Breast epithelium (tissue), 4 donors: ENCODE results near the gene INTS15. TPM values are rescaled to one million over a fixed set of nuclear protein-coding genes. Genes with fewer than 3 reads are reported as not detected.

Experiments
- DNase-seq, 2 donors: peaks; one replicate each; pipeline ENCODE4 v3.0.0-alpha.2; 2019; ENCODE audit warnings: low spot score in 2 of 2
- H3K27ac ChIP-seq, 2 donors: fragments of 200-600 bp; sonication (generic) in 1 of 2; one replicate each; pipeline ENCODE4 v1.5.1; 2016 to 2019; ENCODE audit warnings: mild to moderate bottlenecking in 1 of 2
- H3K27me3 ChIP-seq, 2 donors: fragments of 200-600 bp; sonication (generic) in 1 of 2; one replicate each; pipeline versions ENCODE4 v1.5.1 to v1.6.0; 2017 to 2019; ENCODE audit warnings: control low read depth in 1 of 2, mild to moderate bottlenecking in 1 of 2
- H3K36me3 ChIP-seq: fragments of 200-600 bp; one replicate; pipeline ENCODE4 v1.5.1; 2019
- H3K4me1 ChIP-seq, 2 donors: fragments of 200-600 bp; sonication (generic); one replicate each; pipeline ENCODE4 v1.5.1; 2016 to 2019; ENCODE audit warnings: control low read depth in 1 of 2
- H3K4me3 ChIP-seq, 3 donors: fragments of 200-600 bp; sonication (generic); 1 replicate in 2 of 3; 2 replicates in 1 of 3; pipeline ENCODE4 v1.5.1; 2016 to 2019; ENCODE audit warnings: mild to moderate bottlenecking in 3 of 3, moderate library complexity in 2 of 3
- H3K9me3 ChIP-seq, 2 donors: fragments of 200-600 bp; sonication (generic) in 1 of 2; one replicate each; pipeline ENCODE4 v1.5.1; 2016 to 2019; ENCODE audit warnings: control low read depth in 1 of 2
- POLR2A ChIP-seq: fragments of 450-650 bp; IDR thresholded peaks from one replicate; pipeline ENCODE4 v1.6.1; 2016; ENCODE audit warnings: antibody characterized with exemption, mild to moderate bottlenecking, moderate library complexity
- POLR2AphosphoS5 ChIP-seq, 3 donors: sonication (generic); formaldehyde crosslinking; IDR thresholded peaks; one replicate each; pipeline ENCODE4 v1.6.1; 2017; ENCODE audit warnings: antibody characterized with exemption in 3 of 3
- intact Hi-C: fragments of 100-400 bp; cut with DNase I; formaldehyde crosslinking; loops from one replicate; pipeline ENCODE4 v1.15.1; 2023; ENCODE audit warnings: low total_unique reads
- total RNA-seq, 3 donors: library from RNA; depleted of rRNA; stranded (reverse); fragments of >200 nt; gene quantifications; one replicate each; pipeline ENCODE4 v1.1.0, GENCODE V29; 2016
- TF ChIP-seq, protein P1 (sequence below), 3 donors: fragments of 450-650 bp; IDR thresholded peaks; one replicate each; pipeline ENCODE4 v1.5.1; 2016 to 2017; ENCODE audit warnings: antibody characterized with exemption in 3 of 3, mild to moderate bottlenecking in 3 of 3, moderate library complexity in 3 of 3

Gene INTS15
- total RNA-seq, 3 donors from 2014 or later: 22.9 to 36.4 (median 28.2) TPM

DNA sequence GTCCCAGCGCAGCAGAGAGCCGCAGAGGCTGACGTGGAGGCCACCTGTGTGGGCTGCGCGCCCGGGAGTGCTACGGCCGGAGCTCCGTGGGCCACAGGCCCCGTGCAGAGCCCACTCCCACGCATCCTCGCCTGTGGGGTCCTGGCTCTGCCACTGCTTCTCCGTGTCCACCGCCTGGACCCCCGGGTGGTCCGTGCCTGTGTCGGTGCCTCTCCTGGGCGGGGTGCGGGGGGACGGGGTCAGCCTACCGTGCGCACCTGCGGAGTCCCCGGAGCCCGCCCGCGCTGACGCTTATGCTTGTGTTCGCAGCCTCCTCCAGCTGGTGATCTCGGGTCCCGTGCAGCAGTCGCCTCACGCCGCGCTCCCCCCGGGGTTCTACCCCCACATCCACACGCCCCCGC, 17.8 kb downstream of the INTS15 start:
- DNase-seq: no peak
- TF ChIP-seq POLR2A (no peak), POLR2AphosphoS5 (IDR thresholded peaks at IDR 0.05) (no peak)
- TF ChIP-seq, protein P1, sequence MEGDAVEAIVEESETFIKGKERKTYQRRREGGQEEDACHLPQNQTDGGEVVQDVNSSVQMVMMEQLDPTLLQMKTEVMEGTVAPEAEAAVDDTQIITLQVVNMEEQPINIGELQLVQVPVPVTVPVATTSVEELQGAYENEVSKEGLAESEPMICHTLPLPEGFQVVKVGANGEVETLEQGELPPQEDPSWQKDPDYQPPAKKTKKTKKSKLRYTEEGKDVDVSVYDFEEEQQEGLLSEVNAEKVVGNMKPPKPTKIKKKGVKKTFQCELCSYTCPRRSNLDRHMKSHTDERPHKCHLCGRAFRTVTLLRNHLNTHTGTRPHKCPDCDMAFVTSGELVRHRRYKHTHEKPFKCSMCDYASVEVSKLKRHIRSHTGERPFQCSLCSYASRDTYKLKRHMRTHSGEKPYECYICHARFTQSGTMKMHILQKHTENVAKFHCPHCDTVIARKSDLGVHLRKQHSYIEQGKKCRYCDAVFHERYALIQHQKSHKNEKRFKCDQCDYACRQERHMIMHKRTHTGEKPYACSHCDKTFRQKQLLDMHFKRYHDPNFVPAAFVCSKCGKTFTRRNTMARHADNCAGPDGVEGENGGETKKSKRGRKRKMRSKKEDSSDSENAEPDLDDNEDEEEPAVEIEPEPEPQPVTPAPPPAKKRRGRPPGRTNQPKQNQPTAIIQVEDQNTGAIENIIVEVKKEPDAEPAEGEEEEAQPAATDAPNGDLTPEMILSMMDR (IDR thresholded peaks at IDR 0.05): no peak
- H3K27me3 ChIP-seq: no peaks in the 10 kb centered on the region
- intact Hi-C loops: no loop called here
- H3K4me1 ChIP-seq: no peaks in the 10 kb centered on the region
- H3K27ac ChIP-seq: no peak overlapping the region
- H3K9me3 ChIP-seq: no peaks in the 10 kb centered on the region
- H3K4me3 ChIP-seq: no peak overlapping the region
- H3K36me3 ChIP-seq: no peaks in the 10 kb centered on the region

- no peaks in the 10 kb centered on the region for H3K27me3 ChIP-seq
- no peak for DNase-seq
- TF ChIP-seq POLR2A (no peak), POLR2AphosphoS5 (IDR thresholded peaks at IDR 0.05) (no peak)
- TF ChIP-seq, protein P1 (IDR thresholded peaks at IDR 0.05): no peak
- no peaks in the 10 kb centered on the region for H3K36me3 ChIP-seq
- H3K4me1 ChIP-seq: no peaks in the 10 kb centered on the region
- no peak overlapping the region for H3K27ac ChIP-seq
- no peaks in the 10 kb centered on the region for H3K9me3 ChIP-seq
- intact Hi-C loops: no loop called here
- no peak overlapping the region for H3K4me3 ChIP-seq
Measured at GRCh38 chr7:6608081-6608480, 18.3 kb downstream of the INTS15 start.

GRCh38 chr7:6608794-6609193, 19.0 kb downstream of the INTS15 start:
- TF ChIP-seq POLR2A (no peak), POLR2AphosphoS5 (IDR thresholded peaks at IDR 0.05) (no peak)
- TF ChIP-seq, protein P1 (IDR thresholded peaks at IDR 0.05): no peak
- H3K36me3 ChIP-seq: no peaks in the 10 kb centered on the region
- H3K4me3 ChIP-seq: no peak overlapping the region
- intact Hi-C loops: no loop called here
- no peaks in the 10 kb centered on the region for H3K9me3 ChIP-seq
- no peaks in the 10 kb centered on the region for H3K27me3 ChIP-seq
- no peak for DNase-seq
- no peak overlapping the region for H3K27ac ChIP-seq
- no peaks in the 10 kb centered on the region for H3K4me1 ChIP-seq

DNA sequence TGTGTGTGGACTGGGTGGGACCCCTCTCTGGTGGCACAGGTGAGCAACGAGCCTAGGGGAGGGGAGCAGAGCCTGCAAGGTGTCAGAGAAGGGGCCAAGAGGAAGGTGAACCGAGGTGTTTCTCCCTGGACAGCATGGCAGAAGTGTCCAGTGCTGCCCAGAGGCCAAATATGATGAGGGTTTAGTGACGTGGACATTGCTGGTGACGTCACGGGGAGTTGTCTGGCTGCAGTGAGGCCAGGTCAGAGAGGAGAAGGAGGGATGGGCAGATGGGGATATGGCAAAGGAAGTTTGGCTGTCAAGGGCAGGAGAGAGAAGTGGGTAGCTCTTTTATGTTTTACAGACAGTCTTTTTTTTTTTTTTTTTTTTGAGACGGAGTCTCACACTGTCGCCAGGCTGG, 23.0 kb downstream of the INTS15 start:
- no peaks in the 10 kb centered on the region for H3K27me3 ChIP-seq
- DNase-seq: no peak
- TF ChIP-seq, protein P1 (IDR thresholded peaks at IDR 0.05): no peak
- no peak for TF ChIP-seq POLR2AphosphoS5 (IDR thresholded peaks at IDR 0.05)
- TF ChIP-seq POLR2A: no peak
- H3K4me1 ChIP-seq: no peaks in the 10 kb centered on the region
- intact Hi-C loops: loop anchor here (2.0 kb wide), 1 partner anchor 38 kb away; no protein-coding TSS in a partner anchor
- H3K36me3 ChIP-seq: no peaks in the 10 kb centered on the region
- no peaks in the 10 kb centered on the region for H3K9me3 ChIP-seq
- no peak overlapping the region for H3K27ac ChIP-seq
- no peak overlapping the region for H3K4me3 ChIP-seq

DNA sequence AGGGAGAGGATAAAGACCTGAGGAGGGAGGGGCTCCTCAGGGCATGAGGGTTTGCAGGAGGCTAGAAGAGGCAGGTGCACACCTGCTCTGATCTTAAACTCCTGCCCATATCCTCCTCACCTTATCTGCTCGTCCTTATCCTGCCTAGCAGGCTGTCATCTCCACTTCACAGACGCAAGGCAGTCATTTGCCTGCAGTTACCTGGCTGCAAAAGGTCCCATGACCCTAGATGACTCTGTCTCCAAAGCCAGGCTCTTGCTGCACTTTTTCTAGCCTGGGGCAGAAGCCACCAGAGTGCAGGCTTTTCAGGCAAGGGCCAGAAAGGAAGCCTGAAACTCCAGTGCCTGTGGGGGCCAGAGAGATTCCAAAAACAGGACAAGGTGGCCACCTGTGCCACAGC, 23.9 kb downstream of the INTS15 start:
- Histone ChIP-seq H3K4me3 (no peak overlapping the region), H3K9me3 (no peaks in the 10 kb centered on the region), H3K27ac (no peak overlapping the region), H3K36me3 (no peaks in the 10 kb centered on the region), H3K4me1 (no peaks in the 10 kb centered on the region), H3K27me3 (no peaks in the 10 kb centered on the region)
- no peak for TF ChIP-seq POLR2A
- intact Hi-C loops: loop anchor here (2.0 kb wide), 1 partner anchor 37 kb away; no protein-coding TSS in a partner anchor
- no peak for DNase-seq
